GM12872 (cell line): ENCODE results near the gene GPC6.
A peak's percentile ranks its signal among the peaks of the same experiment; 100 is the strongest.

ENCODE experiments used
- TF ChIP-seq, protein P1 (sequence below): IDR thresholded peaks from 3 replicates; pipeline ENCODE4 v1.5.1; 2011; ENCODE audit warnings: low read depth, mild to moderate bottlenecking, low read length, moderate library complexity; ENCODE audit not compliant: insufficient read depth

The GPC6 gene

DNA sequence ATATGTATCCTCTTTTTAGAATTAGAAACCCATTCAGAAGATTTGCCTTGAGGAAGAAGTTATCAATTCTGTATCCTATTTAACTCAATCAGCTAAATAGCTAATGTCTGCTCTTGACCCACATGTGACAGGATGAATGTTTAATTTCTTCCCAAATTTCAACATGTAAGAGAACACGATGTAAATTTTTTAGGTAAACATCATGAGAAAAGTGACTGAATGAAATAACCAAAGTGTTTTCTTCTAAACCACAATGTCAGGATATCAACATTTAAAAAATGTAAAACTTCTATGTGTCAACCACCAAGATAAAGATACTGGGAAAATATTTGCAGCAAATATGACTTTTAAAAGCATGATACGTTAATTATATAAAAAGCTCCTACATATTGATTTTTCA, 950.4 kb downstream of the GPC6 start:
- TF ChIP-seq, protein P1, sequence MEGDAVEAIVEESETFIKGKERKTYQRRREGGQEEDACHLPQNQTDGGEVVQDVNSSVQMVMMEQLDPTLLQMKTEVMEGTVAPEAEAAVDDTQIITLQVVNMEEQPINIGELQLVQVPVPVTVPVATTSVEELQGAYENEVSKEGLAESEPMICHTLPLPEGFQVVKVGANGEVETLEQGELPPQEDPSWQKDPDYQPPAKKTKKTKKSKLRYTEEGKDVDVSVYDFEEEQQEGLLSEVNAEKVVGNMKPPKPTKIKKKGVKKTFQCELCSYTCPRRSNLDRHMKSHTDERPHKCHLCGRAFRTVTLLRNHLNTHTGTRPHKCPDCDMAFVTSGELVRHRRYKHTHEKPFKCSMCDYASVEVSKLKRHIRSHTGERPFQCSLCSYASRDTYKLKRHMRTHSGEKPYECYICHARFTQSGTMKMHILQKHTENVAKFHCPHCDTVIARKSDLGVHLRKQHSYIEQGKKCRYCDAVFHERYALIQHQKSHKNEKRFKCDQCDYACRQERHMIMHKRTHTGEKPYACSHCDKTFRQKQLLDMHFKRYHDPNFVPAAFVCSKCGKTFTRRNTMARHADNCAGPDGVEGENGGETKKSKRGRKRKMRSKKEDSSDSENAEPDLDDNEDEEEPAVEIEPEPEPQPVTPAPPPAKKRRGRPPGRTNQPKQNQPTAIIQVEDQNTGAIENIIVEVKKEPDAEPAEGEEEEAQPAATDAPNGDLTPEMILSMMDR, result no peak

DNA sequence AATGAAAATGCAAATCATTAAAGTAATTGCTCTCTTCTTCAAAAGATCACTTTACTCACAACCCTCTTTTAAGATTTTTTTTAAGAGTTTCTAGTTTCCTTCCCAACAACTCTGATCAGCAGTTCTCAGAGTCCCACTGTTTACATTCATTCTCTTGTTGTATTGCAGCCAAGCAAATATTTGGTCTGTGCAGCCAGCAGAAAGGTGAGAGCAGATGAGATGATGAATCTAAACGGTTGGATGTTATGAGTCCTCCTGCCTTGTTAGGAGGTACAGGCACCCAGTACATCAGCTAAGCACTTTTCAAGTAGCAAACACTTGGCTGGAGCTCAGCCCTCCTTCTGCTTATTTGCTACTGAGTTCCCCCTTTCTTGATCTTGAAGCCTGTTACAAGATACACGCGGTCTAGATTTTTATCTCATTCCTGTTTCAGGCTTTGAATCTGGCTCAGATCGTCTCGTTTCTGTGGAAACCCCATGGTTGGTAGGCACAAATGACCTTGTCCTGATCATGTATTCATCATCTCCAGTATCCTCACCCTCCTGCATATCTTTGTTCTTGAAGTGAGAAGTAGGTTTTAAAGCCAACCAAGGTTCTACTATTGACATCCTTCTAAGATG, 952.1 kb downstream of the GPC6 start:
- TF ChIP-seq, protein P1, result no peak

DNA sequence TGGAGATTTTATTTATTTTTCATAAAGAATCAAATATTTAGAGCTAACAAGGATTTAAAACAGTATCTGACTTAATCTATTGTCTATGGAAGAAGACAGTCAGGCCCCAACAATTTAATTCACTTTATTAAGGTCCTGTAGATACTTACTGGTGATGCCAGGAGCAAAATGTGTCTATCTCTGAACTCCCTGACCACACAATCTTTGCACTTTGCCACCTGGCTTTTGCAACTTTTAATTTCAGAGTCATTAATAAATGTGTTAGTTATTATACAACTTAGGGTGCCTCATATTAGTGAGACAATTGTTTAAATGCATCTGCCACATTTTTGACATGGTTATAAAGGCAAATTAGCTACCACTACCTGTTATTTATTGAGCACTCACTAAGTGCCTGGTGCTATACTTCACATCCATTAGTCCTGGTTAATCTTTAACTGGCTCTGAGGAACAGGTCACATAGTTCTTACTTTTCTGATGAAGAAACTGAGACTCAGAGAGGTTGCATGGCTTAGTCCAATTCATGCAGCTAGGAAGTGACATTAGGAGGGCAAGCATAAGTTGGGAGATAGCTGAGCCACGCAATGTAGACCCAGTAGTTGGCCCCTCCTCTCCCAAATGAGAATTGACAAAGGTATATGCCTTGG, 955.0 kb downstream of the GPC6 start:
- TF ChIP-seq, protein P1, result no peak

DNA sequence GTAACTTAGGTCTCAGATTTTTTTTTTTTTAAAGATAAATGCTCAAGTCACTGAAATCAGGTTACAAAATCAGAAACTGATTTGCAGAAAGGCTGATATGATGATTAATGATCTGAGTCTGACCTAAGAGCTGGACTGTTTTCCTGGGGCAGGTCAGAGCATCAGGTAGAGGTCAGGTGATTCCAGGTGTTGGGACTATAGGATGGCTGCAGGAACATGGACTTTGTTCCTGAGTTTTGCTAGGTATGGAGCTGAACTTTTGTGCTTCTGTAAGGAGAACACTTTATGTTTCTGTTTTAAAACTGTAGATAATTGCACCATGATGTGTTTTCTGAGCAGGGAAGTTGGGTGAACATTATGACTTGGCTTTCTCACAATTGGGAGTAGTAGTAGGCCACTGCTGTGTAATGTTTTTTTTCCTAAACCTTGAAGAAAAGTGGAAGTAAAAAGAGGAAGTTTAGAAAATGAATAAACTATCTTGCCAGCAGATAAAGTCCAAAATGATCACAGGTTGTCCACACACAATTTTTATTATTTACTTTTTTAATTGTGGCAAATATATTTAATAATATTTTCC, 955.7 kb downstream of the GPC6 start:
- TF ChIP-seq, protein P1, result no peak

DNA sequence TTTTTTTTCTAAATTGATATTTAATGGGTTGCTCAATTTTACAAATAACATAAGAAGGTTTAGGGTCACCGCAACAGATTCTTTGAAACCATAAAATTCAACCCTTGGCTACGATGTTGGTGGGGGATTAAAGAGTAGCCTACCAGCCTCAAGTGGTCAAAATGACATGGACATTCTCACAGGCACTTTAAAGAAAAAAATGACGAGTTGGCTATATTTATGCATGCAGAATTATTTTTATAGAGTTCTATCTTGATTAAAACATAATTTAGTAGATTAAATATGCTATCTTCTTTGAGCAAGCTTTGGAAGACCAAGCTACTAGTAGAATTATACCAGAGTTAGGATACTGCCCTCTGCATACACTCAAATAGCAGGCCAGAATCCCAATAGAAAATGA, 959.9 kb downstream of the GPC6 start:
- TF ChIP-seq, protein P1, result no peak

DNA sequence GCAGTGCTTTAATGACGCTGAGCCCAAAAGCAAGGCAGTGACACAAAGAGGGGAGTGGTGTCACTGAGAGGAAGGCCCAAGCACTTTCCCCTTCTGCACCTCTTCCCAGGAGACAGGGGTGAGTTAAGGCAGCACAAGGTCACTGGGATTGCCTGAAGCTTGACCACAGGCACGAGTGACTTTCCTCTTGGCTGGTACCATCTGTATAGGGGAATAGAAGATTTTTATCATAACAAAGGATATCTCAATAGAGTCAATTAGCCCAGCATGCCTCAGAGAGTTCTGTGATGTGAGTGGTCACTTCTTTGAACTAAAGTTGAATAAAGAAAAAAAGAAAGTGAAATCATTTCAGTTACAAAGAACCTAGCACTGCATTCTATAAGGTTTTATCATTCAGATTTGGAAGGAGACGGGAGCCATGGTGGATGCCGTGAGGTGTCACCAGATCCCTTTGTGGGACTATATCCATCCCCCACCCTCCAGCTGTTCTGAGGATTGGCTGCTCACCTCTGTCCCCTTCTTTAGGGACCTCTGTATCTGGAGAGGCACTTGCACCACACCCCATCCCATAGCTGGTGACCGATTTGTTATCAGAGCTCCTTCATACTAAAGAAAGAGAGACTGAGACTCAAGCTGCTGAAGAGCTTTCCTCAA, 961.7 kb downstream of the GPC6 start:
- TF ChIP-seq, protein P1, result no peak

DNA sequence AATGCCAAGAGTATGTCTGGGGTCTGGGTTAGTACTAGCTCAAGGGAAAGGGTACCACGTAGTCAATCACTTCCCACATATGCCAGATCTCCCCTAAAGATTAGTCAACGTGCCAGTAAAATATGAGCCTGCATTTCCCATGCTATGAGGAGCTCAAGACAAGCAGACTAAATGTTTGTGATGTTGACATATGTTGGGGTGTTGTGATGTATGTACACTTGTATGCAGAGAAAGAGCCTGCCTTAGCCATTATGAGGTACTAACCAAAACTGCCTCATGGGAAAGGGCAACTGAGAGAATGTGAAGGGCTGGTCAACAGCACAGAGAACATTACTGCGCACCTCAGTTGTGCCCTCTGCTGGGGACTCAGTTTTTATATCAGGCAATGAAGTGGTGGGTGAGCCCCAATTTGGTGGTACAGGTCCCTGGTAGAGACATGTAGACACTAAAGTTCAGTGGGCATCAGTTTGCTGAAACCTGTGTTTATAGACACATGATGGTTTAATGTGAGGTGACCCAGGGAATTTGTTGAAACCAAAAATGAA, 965.9 kb downstream of the GPC6 start:
- TF ChIP-seq, protein P1, result peak; percentile 53; the same call in 2 of the 3 replicates
